Mucosa of descending colon (tissue), 3 donors: ENCODE data around the gene PMPCA. TPM values are rescaled to one million over a fixed set of nuclear protein-coding genes. Genes with fewer than 3 reads are reported as not detected.

Experiments
- ATAC-seq: fragments of 200-7000 bp; cut with Tn5 transposase; one replicate; pipeline ENCODE4 v1.9.1; 2020; ENCODE audit warnings: mild to moderate bottlenecking, moderate library complexity
- DNase-seq, 3 donors: peaks; one replicate each; pipeline ENCODE4 v3.0.0-alpha.2; 2020
- H3K36me3 ChIP-seq: fragments of 200-600 bp; one replicate; pipeline ENCODE4 v1.8.0; 2021; ENCODE audit warnings: low read depth, mild to moderate bottlenecking
- H3K4me1 ChIP-seq: fragments of 200-600 bp; one replicate; pipeline ENCODE4 v1.8.0; 2021; ENCODE audit warnings: low read depth, mild to moderate bottlenecking
- H3K4me3 ChIP-seq: fragments of 200-600 bp; one replicate; pipeline ENCODE4 v1.8.0; 2021; ENCODE audit warnings: mild to moderate bottlenecking
- H3K9me3 ChIP-seq: fragments of 200-600 bp; one replicate; pipeline ENCODE4 v1.8.0; 2021; ENCODE audit warnings: mild to moderate bottlenecking
- CTCF ChIP-seq: fragments of 200-600 bp; IDR thresholded peaks from one replicate; pipeline ENCODE4 v1.8.0; 2022; ENCODE audit warnings: antibody characterized with exemption, mild to moderate bottlenecking
- intact Hi-C, 2 donors: fragments of 100-400 bp; cut with DNase I in 1 of 2; cut with micrococcal nuclease in 1 of 2; formaldehyde crosslinking; loops; one replicate each; pipeline versions ENCODE4 v1.11.0 to v1.11.1; 2022; cut with DNase I, micrococcal nuclease
- total RNA-seq, 3 donors: library from RNA; stranded (reverse); fragmentation: NEBNext Ultra II Directional in 2 of 3; extraction: Animal tissue kit (Norgen Biotek cat#: 25700) in 2 of 3; gene quantifications; one replicate each; pipeline versions ENCODE4 v1.2.1 to v1.2.4, GENCODE V29; 2021 to 2023
- donor health status: DM: no; HTN: no; CAD: no; lungs with moderate emphysema.
- donor health status: DM: no; HTN: no; CAD: no.
- donor health status: DM: no; HTN: yes; CAD: no.

Gene PMPCA
- total RNA-seq, 3 donors from 2014 or later, result 42.1 to 50.7 (median 45.1) TPM

DNA sequence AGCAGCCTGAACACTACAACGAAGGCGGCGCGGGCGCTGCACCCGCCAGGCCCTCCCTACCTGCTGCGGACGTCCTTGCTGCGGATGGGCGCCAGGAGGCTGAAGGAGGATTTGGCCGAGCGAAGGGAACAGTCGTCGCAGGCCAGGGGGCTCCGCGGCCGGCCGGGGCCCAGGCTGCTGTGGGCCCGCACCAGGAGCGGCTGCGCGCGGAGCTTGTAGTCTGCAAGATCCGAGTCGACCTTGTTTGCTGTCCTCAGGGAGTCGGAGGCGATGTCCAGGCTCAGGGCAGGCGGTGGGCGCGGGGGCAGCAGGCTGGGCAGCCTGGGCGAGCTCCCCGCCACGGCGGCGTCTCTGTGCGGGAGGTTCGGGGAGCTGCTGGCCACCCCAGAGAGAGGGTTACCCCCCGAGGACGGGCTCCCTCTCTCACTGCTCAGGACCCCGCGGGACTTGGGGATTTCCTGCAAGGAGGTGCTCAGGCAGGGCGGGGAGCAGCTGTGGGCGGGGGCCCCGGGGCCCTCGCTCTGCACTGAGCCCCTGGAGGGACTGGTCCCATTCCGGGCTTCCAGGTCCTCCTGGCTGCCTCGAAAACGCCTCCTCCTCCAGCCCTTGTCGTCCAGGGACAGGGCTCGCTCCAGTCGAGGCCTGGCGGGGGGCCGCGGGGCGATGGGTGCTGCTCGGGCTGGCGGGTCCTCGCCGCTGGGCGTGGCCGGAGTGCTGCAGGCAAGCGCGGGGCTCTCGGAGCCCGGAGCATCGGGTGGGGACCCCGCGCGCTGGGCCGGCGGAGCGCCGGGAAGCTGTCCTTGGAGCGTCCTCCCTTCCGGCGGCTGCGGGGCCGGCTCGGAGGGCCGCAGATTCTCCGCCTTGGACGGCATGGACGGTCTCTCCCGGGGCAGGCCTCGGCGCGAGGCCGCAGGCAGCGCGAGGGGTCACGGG is 28.4 kb downstream of the PMPCA start:
- DNase-seq (peak; percentile 29 to 69 (median 59)), ATAC-seq (peak; percentile 57)
- peaks cover 21% of the 10 kb centered on the region for H3K4me1 ChIP-seq
- no peaks in the 10 kb centered on the region for H3K9me3 ChIP-seq
- no peak for TF ChIP-seq CTCF
- H3K4me3 ChIP-seq, result peak overlapping the region; percentile 80
- H3K36me3 ChIP-seq, result no peaks in the 10 kb centered on the region
- intact Hi-C loops, result no loop called here

- peak; percentile 94 for ATAC-seq
Observed at GRCh38 chr9:136439481-136440408, 29.3 kb downstream of the PMPCA start, which contains the start of gene INPP5E. TSS of gene INPP5E (minus strand) at chr9:136439845. CDS start at chr9:136439419, 426 bp downstream.

DNA sequence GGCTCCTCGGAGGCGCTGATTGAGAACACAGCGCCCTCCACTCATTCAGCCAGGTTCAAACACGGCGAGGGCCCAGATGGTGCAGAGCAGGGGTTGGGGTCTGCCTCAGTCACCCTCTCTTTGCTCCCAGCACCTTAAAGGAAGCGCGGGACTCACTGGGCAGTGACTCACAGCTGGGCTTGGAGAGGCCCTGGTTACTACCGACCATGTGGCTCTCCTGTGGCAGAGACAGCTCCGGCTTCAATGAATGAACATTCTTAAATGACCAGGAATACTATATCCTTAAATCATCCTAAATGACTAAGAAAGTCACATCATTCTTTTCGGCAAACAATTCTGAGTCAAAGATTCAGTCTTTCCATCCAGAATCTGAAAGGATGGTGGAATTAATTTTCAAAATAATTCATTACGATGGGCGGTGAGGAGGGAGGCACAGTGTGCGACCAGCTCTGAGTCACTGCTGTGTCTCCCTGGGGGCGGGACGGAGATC is 30.8 kb downstream of the PMPCA start:
- DNase-seq (no peak), ATAC-seq (no peak)
- no peaks in the 10 kb centered on the region for H3K9me3 ChIP-seq
- H3K36me3 ChIP-seq, result peaks cover 6% of the 10 kb centered on the region
- intact Hi-C loops, result no loop called here
- no peak for TF ChIP-seq CTCF
- H3K4me1 ChIP-seq, result peaks cover 21% of the 10 kb centered on the region
- H3K4me3 ChIP-seq, result no peak overlapping the region

More at GRCh38 chr9:136439481-136440408, 29.3 kb downstream of the PMPCA start, which contains the start of gene INPP5E:
- Histone ChIP-seq H3K4me3 (peak within 1 kb of the TSS; percentile 80), H3K36me3 (peaks cover 6% of the 10 kb centered on the region), H3K4me1 (peaks cover 21% of the 10 kb centered on the region), H3K9me3 (no peaks in the 10 kb centered on the region)
- peak; percentile 79 to 89 (median 82) for DNase-seq
- intact Hi-C loops, result no loop called here
- TF ChIP-seq CTCF, result peak; percentile 92

DNA sequence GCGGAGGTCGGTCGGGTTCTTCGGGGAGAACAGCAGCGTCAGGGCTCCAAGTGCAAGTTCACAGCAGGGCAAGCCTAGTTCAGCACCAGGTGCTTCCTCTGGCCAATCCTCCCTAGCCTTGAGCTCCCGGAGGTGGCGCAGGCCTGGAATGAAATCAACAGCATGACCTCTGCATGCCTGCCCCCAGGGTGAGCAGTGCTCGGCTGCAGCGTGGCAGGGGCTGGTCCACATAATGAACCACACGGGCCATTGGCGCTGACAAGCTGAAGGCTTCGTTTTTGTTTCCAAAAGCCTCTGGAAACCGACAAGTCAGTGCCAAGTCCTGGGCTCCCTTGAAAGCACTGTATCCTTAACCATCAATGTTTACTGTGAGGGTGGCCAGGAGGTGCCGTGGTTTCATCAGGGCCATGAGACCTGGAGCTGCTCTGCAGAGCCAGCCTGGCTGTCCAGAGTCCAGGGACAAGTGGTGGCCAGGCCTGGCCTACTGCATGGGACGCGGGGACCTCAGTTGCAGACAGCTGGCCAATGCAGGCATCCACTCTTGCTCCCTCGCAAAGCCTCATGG is 31.3 kb downstream of the PMPCA start:
- Histone ChIP-seq H3K4me3 (no peak overlapping the region), H3K36me3 (peaks cover 6% of the 10 kb centered on the region), H3K9me3 (no peaks in the 10 kb centered on the region), H3K4me1 (peaks cover 17% of the 10 kb centered on the region)
- ATAC-seq, result no peak
- no peak for TF ChIP-seq CTCF
- intact Hi-C loops, result no loop called here
- no peak for DNase-seq

- ATAC-seq (no peak), DNase-seq (no peak)
- intact Hi-C loops, result no loop called here
- Histone ChIP-seq H3K4me3 (no peak overlapping the region), H3K9me3 (no peaks in the 10 kb centered on the region), H3K36me3 (peaks cover 6% of the 10 kb centered on the region), H3K4me1 (peaks cover 13% of the 10 kb centered on the region)
- TF ChIP-seq CTCF, result no peak
Observed at GRCh38 chr9:136442265-136442664, 31.8 kb downstream of the PMPCA start.
